ENCODE data around the gene LTBP1.

Gene LTBP1

GRCh38 chr2:33139949-33140348 lies 193.2 kb downstream of the LTBP1 start:
- H3K9ac ChIP-seq (ENCODE audit: low read depth, low read length) = no peak overlapping the region
- H3K9me3 ChIP-seq (ENCODE audit: control insufficient read depth, insufficient read depth, low read length) = no peaks in the 10 kb centered on the region
- no peak overlapping the region for H3K27ac ChIP-seq (ENCODE audit: low read depth, low read length)
- no peaks in the 10 kb centered on the region for H3K36me3 ChIP-seq (ENCODE audit: control insufficient read depth, insufficient read depth, low read length)
- H3K4me1 ChIP-seq (ENCODE audit: control insufficient read depth, insufficient read depth, low read length) = peaks cover 12% of the 10 kb centered on the region
- H3K4me3 ChIP-seq (ENCODE audit: low read depth, low read length) = no peak overlapping the region
- H3K27me3 ChIP-seq (ENCODE audit: control insufficient read depth, insufficient read depth, low read length) = no peaks in the 10 kb centered on the region

DNA sequence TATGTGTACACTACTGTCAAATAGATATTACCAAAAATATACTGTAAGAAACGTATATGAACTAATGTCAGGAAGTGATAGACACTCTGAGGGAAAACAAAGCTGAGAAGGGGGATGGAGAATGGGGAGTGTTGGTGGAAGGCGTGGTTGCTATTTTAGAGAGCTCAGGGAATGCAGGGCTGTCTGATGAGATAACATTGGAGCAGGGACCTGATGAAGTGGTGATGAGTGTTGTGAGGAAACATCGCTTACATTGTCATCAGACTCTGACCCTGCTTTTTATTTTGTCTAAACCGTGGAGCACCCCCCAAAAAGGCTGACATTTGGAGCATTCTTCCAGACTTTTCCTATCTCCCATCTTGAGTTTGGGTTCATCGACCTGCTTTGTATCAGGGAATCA lies 194.7 kb downstream of the LTBP1 start:
- Histone ChIP-seq H3K27ac (ENCODE audit: low read depth, low read length) (no peak overlapping the region), H3K36me3 (ENCODE audit: control insufficient read depth, insufficient read depth, low read length) (no peaks in the 10 kb centered on the region), H3K27me3 (ENCODE audit: control insufficient read depth, insufficient read depth, low read length) (no peaks in the 10 kb centered on the region), H3K9me3 (ENCODE audit: control insufficient read depth, insufficient read depth, low read length) (no peaks in the 10 kb centered on the region), H3K9ac (ENCODE audit: low read depth, low read length) (no peak overlapping the region), H3K4me3 (ENCODE audit: low read depth, low read length) (no peak overlapping the region), H3K4me1 (ENCODE audit: control insufficient read depth, insufficient read depth, low read length) (peaks cover 10% of the 10 kb centered on the region)

DNA sequence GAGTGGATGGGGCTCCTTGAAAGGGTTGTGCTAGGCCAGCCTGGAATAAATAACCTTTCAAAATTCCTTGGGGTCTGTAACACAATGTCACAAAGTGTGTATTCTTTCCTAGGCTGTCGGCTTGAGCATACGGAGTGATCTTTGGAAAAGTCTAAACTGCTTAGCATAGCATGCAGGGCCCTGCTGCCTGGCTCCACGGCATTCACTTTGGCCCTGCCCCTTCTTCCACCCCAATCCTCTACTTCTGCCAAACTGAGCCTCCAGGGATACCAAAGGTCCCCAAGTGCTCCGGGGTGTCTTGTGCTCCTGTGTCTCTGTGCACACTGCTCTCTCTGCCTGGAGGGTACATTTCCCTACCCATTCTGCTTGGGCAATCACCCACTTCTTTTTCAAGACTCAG lies 196.1 kb downstream of the LTBP1 start:
- Histone ChIP-seq H3K36me3 (ENCODE audit: control insufficient read depth, insufficient read depth, low read length) (no peaks in the 10 kb centered on the region), H3K27me3 (ENCODE audit: control insufficient read depth, insufficient read depth, low read length) (no peaks in the 10 kb centered on the region)

GRCh38 chr2:33144243-33144642 lies 197.5 kb downstream of the LTBP1 start:
- H3K9ac ChIP-seq (ENCODE audit: low read depth, low read length) = no peak overlapping the region
- H3K4me1 ChIP-seq (ENCODE audit: control insufficient read depth, insufficient read depth, low read length) = no peaks in the 10 kb centered on the region
- no peak overlapping the region for H3K4me3 ChIP-seq (ENCODE audit: low read depth, low read length)
- H3K9me3 ChIP-seq (ENCODE audit: control insufficient read depth, insufficient read depth, low read length) = no peaks in the 10 kb centered on the region
- H3K36me3 ChIP-seq (ENCODE audit: control insufficient read depth, insufficient read depth, low read length) = no peaks in the 10 kb centered on the region
- H3K27me3 ChIP-seq (ENCODE audit: control insufficient read depth, insufficient read depth, low read length) = no peaks in the 10 kb centered on the region
- no peak overlapping the region for H3K27ac ChIP-seq (ENCODE audit: low read depth, low read length)

More for the DNA sequence above, 196.1 kb downstream of the LTBP1 start:
- Histone ChIP-seq H3K9me3 (ENCODE audit: control insufficient read depth, insufficient read depth, low read length) (no peaks in the 10 kb centered on the region), H3K9ac (ENCODE audit: low read depth, low read length) (no peak overlapping the region), H3K27ac (ENCODE audit: low read depth, low read length) (no peak overlapping the region), H3K4me1 (ENCODE audit: control insufficient read depth, insufficient read depth, low read length) (peaks cover 8% of the 10 kb centered on the region), H3K4me3 (ENCODE audit: low read depth, low read length) (no peak overlapping the region)

DNA sequence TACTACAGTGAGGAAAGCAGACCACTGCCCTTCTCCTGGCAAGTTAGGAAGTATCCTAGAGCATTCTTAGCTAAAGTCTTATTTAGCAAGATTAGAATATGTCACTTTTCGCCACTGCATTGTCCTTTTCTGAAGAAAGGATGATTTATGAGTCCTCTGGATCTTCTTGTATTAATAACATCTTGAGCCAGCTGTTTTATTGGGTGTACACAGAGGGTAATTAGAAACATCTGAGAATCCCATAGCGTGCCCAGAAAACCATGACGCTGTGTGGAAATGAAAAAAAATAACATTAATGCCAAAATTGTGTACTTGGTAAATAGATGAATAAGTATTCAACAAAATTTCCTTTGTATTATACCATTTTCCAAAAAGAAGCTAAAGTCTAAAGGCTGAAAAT lies 198.7 kb downstream of the LTBP1 start:
- Histone ChIP-seq H3K4me3 (ENCODE audit: low read depth, low read length) (no peak overlapping the region), H3K36me3 (ENCODE audit: control insufficient read depth, insufficient read depth, low read length) (no peaks in the 10 kb centered on the region), H3K9ac (ENCODE audit: low read depth, low read length) (no peak overlapping the region), H3K27ac (ENCODE audit: low read depth, low read length) (no peak overlapping the region), H3K9me3 (ENCODE audit: control insufficient read depth, insufficient read depth, low read length) (no peaks in the 10 kb centered on the region), H3K4me1 (ENCODE audit: control insufficient read depth, insufficient read depth, low read length) (no peaks in the 10 kb centered on the region), H3K27me3 (ENCODE audit: control insufficient read depth, insufficient read depth, low read length) (no peaks in the 10 kb centered on the region)

DNA sequence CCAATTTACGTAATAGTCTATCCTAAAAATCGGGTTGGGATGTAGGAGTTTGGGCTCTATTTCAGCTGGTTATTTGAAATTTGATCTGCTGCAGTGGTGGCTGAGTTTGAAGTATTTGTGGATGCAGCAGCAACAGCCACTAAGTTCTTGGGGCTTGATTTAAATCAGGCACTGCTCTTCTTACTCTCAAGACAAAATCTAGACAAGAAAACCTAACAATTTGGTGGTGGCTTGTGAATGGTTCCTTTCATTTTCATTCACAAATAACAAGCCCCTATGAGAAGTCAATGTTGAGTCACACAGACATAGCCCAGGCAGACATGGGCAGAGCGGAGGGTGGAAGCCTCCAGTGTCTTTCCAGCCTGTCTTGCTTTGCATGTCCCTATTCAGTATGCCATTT lies 199.3 kb downstream of the LTBP1 start:
- Histone ChIP-seq H3K9me3 (ENCODE audit: control insufficient read depth, insufficient read depth, low read length) (no peaks in the 10 kb centered on the region), H3K27me3 (ENCODE audit: control insufficient read depth, insufficient read depth, low read length) (no peaks in the 10 kb centered on the region), H3K4me3 (ENCODE audit: low read depth, low read length) (no peak overlapping the region), H3K36me3 (ENCODE audit: control insufficient read depth, insufficient read depth, low read length) (no peaks in the 10 kb centered on the region), H3K27ac (ENCODE audit: low read depth, low read length) (no peak overlapping the region), H3K4me1 (ENCODE audit: control insufficient read depth, insufficient read depth, low read length) (no peaks in the 10 kb centered on the region), H3K9ac (ENCODE audit: low read depth, low read length) (no peak overlapping the region)

DNA sequence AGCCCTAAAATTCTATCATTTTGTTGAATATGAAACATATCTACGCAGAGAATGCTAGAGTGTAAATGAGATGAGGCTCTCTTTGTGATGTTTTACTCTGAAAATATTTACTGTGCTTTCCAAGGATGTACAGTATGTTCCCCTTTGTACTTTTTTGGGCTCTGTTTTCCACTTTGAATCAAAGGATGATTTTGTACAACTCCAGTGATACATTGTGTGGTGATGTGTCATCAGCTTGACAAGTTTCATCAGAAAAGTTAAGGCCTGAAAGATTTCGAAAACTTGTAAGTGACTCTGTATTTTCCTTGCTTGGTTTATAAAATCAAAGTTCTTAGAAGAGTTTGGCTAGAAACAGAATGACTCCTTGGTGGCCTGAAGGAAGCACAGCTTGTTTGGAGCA lies 206.3 kb downstream of the LTBP1 start:
- Histone ChIP-seq H3K4me1 (ENCODE audit: control insufficient read depth, insufficient read depth, low read length) (no peaks in the 10 kb centered on the region), H3K27me3 (ENCODE audit: control insufficient read depth, insufficient read depth, low read length) (no peaks in the 10 kb centered on the region), H3K36me3 (ENCODE audit: control insufficient read depth, insufficient read depth, low read length) (no peaks in the 10 kb centered on the region), H3K27ac (ENCODE audit: low read depth, low read length) (no peak overlapping the region), H3K4me3 (ENCODE audit: low read depth, low read length) (no peak overlapping the region), H3K9me3 (ENCODE audit: control insufficient read depth, insufficient read depth, low read length) (no peaks in the 10 kb centered on the region), H3K9ac (ENCODE audit: low read depth, low read length) (no peak overlapping the region)

- no peak overlapping the region for H3K9ac ChIP-seq (ENCODE audit: low read depth, low read length)
- H3K9me3 ChIP-seq (ENCODE audit: control insufficient read depth, insufficient read depth, low read length) = no peaks in the 10 kb centered on the region
- H3K36me3 ChIP-seq (ENCODE audit: control insufficient read depth, insufficient read depth, low read length) = no peaks in the 10 kb centered on the region
Observed at GRCh38 chr2:33158482-33159003, 211.8 kb downstream of the LTBP1 start.

DNA sequence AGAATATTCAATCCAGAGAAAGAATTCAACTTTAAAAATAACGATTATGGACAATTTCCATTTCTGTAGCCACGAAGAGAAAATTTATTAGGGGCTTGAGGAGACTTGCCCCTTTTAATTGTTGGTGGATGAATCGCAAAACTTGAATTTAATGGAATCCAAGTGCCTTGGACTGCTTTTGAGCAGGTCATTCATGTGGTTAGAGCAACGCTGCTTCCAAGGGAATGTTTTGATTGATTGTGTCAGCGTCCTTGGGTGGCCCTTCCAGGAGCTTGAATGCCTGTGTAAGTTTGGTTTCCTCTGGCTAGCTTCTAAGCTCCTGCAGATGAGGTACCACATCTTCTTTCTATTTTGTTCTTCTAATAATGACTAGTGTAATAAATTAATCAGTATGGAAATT lies 213.4 kb downstream of the LTBP1 start:
- Histone ChIP-seq H3K27ac (ENCODE audit: low read depth, low read length) (no peak overlapping the region), H3K36me3 (ENCODE audit: control insufficient read depth, insufficient read depth, low read length) (no peaks in the 10 kb centered on the region), H3K9me3 (ENCODE audit: control insufficient read depth, insufficient read depth, low read length) (no peaks in the 10 kb centered on the region), H3K4me3 (ENCODE audit: low read depth, low read length) (no peak overlapping the region), H3K4me1 (ENCODE audit: control insufficient read depth, insufficient read depth, low read length) (no peaks in the 10 kb centered on the region), H3K27me3 (ENCODE audit: control insufficient read depth, insufficient read depth, low read length) (no peaks in the 10 kb centered on the region), H3K9ac (ENCODE audit: low read depth, low read length) (no peak overlapping the region)

More at GRCh38 chr2:33158482-33159003, 211.8 kb downstream of the LTBP1 start:
- Histone ChIP-seq H3K4me1 (ENCODE audit: control insufficient read depth, insufficient read depth, low read length) (no peaks in the 10 kb centered on the region), H3K4me3 (ENCODE audit: low read depth, low read length) (no peak overlapping the region), H3K27ac (ENCODE audit: low read depth, low read length) (no peak overlapping the region), H3K27me3 (ENCODE audit: control insufficient read depth, insufficient read depth, low read length) (no peaks in the 10 kb centered on the region)

DNA sequence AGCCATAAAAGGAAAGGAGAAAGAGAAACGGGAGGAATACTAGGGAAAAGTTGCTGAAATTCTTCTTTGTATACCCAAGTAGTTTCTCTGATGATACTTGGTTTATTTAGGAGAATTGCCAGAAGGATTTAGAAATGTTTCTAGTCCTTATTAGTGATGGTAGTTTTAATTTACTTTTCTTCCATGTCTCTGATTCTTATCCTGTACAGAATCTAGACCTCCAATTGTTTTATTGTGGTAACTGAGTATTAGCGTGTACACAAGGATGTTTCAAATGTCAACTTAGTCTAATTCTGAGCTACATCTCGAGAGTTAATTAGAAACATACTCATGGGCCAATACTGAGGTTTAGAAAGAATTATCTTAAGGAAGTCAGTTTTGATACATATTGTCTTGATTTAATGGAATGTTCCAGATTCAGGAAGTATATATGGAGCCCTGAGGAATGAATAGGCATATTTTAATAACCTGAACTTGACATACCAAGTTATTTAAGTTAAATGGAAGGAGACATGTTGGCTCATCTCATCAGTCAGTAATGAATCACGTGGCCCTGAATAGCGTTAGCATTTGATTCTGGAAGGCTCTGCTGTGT lies 219.6 kb downstream of the LTBP1 start:
- Histone ChIP-seq H3K4me3 (ENCODE audit: low read depth, low read length) (no peak overlapping the region), H3K9me3 (ENCODE audit: control insufficient read depth, insufficient read depth, low read length) (no peaks in the 10 kb centered on the region), H3K36me3 (ENCODE audit: control insufficient read depth, insufficient read depth, low read length) (no peaks in the 10 kb centered on the region), H3K27ac (ENCODE audit: low read depth, low read length) (no peak overlapping the region), H3K27me3 (ENCODE audit: control insufficient read depth, insufficient read depth, low read length) (no peaks in the 10 kb centered on the region), H3K9ac (ENCODE audit: low read depth, low read length) (no peak overlapping the region), H3K4me1 (ENCODE audit: control insufficient read depth, insufficient read depth, low read length) (no peaks in the 10 kb centered on the region)

DNA sequence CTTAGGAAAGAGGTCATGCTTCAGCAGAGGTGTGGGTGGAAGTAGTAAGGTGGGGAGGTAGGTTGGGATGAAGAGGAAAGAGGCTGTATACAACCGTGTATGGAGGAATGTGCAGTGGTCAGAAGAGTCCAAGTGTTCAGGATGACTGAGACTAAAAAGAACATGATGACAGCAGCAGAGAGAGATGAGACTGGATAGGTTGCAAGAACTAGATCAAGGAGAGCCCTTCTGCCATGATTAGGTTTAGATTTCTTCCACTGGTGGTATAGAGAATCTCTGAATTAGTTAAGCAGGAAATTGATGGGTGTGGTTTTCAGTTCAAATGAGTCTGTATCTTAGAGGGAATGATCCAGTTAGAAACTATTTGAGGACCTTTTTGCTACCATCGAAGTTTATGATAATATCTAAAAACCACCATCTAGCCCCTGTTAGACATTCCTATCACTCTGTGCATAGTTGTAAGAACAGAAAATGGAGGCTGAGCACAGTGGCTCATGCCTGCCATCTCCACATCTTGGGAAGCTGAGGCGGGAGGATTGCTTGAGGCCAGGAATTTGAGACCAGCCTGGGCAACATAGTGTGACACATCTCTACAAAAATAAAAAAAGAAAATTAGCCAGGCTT lies 221.0 kb downstream of the LTBP1 start:
- Histone ChIP-seq H3K9ac (ENCODE audit: low read depth, low read length) (no peak overlapping the region), H3K4me3 (ENCODE audit: low read depth, low read length) (no peak overlapping the region), H3K9me3 (ENCODE audit: control insufficient read depth, insufficient read depth, low read length) (no peaks in the 10 kb centered on the region), H3K4me1 (ENCODE audit: control insufficient read depth, insufficient read depth, low read length) (no peaks in the 10 kb centered on the region), H3K27me3 (ENCODE audit: control insufficient read depth, insufficient read depth, low read length) (no peaks in the 10 kb centered on the region), H3K36me3 (ENCODE audit: control insufficient read depth, insufficient read depth, low read length) (no peaks in the 10 kb centered on the region), H3K27ac (ENCODE audit: low read depth, low read length) (no peak overlapping the region)

Data from HUES48 (cell line).